Epithelial cell of esophagus (primary cell): Measurements from ENCODE around the gene UTF1.

Source experiments
- DNase-seq: peaks from one replicate; pipeline ENCODE4 v3.0.0; 2010; ENCODE audit warnings: low read depth
- H3K4me3 ChIP-seq: 2 replicates; pipeline ENCODE4 v1.5.1; 2011; ENCODE audit warnings: mild to moderate bottlenecking, low read length, control low read depth
- CTCF ChIP-seq: IDR thresholded peaks from 2 replicates; pipeline ENCODE4 v1.5.1; 2011; ENCODE audit warnings: low read depth, mild to moderate bottlenecking, low read length, control low read depth, inconsistent platforms; ENCODE audit not compliant: insufficient read depth; ENCODE audit errors: missing control alignments

The UTF1 gene

GRCh38 chr10:133210398-133211140 is 19.4 kb upstream of the UTF1 start:
- no peak for DNase-seq
- no peak for TF ChIP-seq CTCF
- no peak overlapping the region for H3K4me3 ChIP-seq

GRCh38 chr10:133211141-133211830 is 18.7 kb upstream of the UTF1 start:
- DNase-seq = no peak
- no peak for TF ChIP-seq CTCF
- H3K4me3 ChIP-seq = no peak overlapping the region

DNA sequence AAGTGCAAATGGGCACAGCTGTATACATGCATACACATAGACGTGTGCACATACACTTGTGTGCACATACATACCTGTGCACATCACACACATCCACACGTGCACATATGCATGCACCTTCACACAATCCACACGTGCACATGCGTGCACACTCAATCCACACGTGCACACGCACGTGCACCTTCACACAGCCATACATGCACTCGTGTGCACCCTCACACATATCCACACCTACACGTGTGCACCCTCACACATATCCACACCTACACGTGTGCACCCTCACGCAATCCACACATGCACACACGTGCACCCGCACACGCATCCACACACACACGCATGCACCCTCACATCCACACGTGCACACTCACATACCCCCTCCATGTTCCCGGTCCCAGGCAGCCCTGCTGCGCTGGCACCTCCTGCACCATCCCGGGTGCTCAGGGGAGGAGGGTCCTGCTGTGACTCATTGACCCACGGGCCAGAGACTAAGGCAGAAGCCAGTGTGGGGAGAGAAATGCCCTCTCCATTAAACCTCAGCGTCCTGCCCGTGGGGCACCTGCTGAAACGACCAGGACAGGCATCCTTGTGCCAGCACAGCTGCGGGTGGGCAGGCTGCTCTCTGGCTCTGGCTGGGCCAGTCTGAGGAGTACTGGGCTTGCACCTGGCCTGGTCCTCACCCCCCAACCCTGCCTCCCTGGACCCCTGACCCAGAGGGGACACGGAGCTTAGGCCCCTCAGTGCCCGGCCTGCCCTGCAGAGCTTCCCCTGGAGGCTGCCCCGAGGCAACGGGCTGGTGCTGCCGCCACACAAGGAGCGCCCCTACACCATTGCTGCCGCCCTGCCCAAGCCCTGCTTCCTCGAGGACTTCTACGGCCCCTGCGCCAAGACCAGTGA is 17.8 kb upstream of the UTF1 start:
- H3K4me3 ChIP-seq = no peak overlapping the region
- no peak for TF ChIP-seq CTCF
- DNase-seq = no peak

DNA sequence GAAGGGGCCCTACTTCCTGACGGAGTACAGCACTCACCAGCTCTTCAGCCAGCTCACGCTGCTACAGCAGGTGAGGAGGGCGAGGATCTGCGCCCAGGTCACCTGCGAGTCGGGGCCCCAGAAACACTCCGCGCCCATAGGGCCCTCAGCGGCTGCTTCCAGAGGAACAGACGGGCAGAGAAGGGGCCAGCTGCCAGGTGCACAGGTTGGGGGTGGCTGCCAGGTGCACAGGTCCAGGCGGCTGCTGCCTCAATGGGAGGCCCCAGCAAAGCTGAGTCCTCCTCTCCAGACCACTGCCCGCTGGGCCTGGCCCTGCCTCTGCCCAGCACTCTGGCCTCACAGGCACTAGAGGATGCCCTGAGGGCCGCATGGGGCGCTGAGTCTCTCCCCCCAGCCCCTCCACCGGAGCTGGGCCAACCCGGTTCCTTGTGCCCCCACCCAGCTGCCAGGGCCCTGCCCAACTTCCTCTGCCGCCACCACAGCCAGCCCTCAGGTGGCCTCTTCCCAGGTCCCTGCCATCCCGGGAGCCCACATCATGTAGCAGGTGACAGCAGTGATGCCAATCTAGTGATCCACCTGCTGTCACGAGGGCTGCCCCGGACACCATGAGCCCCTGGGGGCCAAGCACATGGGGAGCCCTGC is 17.0 kb upstream of the UTF1 start:
- H3K4me3 ChIP-seq = no peak overlapping the region
- TF ChIP-seq CTCF = no peak
- DNase-seq = no peak

- TF ChIP-seq CTCF = no peak
- H3K4me3 ChIP-seq = no peak overlapping the region
- DNase-seq = no peak
Observed at GRCh38 chr10:133213641-133214467, 16.2 kb upstream of the UTF1 start.
